GM19395 (cell line): ENCODE data around the gene TNPO2.

ENCODE experiments used
- ATAC-seq: cut with Tn5 transposase; IDR thresholded peaks from one replicate; pipeline ENCODE4 v1.9.1; 2021; ENCODE audit warnings: mild to moderate bottlenecking, moderate library complexity; ENCODE audit not compliant: unreplicated experiment

TNPO2 gene

DNA sequence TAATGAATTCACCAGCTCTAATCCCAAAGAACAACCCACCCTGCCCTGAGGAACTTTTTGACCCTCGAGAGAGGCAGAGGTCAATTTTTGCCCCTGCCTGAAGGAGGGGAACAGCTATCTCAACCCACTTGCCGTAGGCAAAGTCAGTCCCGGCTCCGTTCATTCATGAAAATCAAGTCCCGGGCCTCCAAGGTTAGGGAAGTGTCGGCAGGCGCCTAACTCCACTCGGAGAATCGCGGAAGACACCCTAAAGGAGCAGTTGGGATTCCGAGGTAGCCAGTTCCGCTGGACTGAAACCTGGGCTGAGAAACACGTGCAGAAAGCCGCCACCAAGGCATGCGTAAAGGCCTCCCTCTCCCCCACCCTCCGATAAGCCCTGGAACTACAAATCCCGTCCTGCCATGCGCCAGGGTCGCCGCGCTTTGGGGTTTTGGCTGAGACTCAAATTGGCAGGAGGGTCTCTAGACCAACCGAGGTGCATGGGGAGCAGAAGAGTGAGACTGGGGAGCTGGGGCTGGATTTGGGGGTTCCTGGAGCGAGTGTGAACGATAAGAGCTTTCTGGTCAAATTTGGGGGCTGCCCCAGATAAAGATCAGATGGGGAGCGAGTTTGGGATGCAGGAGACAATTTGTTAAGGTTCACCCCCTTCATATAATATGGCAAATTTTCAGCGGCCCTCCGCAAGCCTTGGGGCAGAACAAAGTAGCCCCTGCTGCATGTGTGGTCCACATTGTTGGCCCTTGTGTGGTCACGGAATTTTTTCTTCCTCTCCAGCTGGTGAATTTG is at the start of gene TNPO2:
TNPO2 (minus strand) TSS at position 292 of the 786 bp plus-strand sequence. CDS start 2,955 bp downstream, outside the sequence.
- no peak for ATAC-seq

DNA sequence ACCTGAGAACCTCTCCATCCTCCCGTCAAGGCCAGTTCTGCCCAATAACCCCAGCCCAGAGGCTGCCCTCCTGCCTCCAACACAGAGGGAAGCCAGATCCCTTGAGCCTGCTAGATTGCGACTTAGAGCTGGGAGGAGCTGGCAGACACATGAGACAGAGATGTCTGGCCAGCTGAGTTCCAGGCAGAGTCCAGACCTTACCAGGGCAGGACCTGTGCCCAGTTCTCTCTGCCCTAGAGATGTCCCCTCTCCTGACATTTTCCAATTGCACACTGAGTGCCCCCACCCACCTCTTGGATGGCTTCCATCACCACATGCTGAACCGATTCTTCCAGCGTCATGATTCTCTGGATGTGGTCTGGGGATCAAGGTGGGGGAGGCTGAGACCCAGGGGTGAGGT is 48.6 kb upstream of the TNPO2 start:
- ATAC-seq = no peak

DNA sequence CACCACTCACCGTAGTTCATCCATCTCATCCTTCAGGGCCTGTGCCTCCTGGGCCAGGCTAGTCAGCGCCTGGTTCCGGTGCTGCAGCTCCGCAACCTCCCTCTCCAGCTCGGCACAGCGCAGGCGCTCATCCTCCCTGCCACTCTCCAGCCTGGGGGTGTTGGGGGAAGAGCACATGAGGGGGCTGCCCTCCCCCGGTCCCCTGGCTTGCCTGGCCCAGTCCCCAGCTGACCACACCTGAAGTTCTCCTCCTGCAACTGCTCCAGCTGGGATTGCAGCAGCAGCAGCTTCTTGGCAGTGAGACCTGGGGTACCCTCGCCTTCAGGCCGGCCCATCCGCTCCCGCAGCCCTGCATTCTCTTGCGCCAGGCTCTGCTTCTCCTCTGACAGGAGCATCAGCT is 47.2 kb upstream of the TNPO2 start:
- ATAC-seq = no peak

DNA sequence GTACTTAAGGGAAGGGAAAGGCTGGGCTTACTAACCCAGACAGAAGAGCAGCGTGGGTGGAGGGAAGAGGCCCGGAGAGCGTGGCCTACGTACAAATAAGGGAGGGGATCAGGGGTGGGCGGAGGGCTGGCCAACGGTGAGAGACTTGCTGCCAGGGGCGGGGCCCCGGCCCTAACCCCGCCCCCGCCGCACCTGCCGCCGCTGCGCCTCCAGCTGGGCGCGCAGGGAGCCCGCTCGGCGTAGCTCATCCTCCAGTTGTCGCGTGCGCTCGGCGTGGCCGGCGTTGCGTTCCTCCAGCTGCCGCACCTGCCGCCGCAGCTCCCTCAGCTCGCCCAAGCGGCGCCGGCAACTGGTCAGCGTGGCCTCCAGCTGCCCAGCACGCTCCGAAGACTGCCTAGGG is 46.0 kb upstream of the TNPO2 start:
- ATAC-seq = no peak

DNA sequence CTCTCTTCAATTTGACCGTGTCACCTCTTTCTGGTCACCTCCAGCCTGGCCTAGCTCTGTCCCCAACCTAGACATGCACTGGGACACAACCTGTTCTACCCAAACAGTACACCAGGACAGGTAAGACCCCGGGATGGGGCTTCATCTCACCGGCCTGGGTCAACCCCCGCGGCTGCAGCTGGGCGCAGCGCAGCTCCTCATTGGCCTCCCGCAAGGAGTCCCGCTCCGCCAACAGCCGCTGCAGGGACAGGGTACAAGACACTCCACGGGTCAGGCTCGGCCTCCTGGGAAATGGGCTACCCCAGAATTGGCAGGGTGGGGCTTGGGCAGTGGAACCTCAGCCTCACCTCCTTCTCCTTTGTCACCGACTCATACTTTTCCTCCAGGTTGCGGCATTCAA is 43.9 kb upstream of the TNPO2 start:
- no peak for ATAC-seq

DNA sequence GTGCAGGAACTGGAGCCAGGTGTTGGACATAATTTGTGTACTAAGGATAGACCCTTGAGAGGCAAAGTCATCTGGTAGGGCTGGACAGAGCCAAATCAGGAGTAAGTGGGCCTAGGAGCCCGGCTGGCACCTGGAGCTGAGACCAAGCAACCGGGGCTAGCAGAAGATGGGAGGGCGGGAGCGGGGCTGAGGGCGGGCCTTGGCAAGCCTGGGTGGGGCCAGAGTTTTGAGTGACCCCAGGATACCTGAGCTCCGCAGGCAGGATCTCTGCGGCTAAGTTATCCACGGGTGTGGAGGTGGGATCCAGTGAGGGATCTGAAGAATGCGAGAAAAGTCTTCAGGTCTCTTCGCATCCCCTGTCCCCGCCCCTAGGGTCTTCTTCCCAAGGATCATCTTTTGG is 43.4 kb upstream of the TNPO2 start:
- ATAC-seq = no peak

DNA sequence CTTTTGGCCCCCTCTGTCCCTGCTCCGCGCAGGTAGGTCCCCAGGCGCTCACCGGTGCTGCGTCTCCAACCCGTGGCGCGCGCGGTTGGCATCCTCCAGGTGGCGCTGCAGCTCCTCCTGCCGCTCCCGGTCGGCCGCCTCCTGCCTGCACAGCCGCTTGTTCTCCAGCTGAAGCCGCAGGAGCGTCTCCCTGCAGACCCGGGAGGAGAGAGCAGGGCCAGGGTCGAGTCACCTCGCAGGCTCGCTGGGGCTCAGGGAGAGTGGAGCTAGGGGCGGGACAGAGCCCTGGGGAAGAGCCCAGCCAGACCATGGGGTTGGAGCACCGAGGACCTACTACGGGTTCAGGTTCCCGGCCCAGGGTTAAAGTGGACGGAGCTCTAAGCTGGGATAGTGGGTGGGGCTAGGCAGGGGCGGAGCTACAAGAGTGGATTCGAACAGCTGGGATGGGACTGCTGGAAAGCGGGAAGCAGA is 42.4 kb upstream of the TNPO2 start:
- ATAC-seq = no peak

DNA sequence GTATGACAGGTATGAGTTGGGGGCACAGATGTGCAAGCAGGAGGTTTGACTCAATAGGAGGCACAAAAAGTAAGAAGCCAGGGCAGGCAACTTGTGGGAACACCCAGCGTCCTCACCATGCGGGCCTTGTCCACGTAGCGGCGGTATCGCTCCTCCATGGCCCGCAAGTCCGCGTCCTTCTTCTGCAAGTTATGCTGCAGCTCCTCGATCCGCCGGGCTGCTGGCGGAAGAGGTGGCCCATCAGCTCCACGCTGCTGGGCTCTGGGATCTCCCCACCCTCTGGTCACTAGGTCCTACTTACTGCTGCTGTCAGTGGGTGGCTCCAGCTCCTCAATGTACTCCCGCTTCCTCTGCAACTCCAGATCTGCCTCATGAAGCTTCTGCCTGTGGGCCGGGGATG is 41.0 kb upstream of the TNPO2 start:
- ATAC-seq = no peak

DNA sequence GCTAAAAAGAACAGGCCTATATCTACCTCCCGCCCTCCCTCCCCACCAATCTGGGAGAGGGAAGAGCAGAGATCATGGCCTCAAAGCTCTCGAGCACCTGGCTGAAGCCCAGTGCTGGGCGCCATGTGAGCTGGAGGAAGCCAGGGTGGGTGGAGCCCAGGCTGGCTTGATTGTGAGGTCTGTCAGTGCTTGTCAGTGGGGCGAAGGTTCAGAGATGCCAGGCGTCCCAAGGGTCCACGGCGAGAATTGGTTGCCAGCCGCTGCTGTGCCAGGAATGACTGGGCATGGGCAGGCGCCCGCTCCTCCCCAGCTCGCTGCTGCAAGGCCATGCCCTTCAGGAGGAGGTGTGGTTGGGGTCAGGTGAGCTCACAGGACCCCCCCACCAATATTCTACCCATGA is 39.4 kb upstream of the TNPO2 start:
- ATAC-seq = no peak

DNA sequence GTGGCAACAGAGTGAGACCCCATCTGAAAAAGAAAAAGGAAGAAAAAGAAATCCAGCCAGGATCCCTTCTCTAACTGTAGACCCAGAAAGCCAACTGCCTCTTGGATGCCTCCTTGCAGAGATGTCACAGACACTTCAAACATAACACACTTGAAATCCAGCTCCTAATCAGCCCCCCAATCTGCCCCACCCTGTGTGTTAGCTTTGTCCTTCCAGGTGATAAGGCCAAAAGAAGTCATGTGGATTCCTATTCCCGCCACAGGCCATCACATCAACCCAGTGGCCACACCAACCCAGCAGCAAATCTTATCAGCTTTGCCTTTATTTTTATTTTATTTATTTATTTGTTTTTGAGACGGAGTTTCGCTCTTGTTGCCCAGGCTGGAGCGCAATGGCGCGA is 36.0 kb upstream of the TNPO2 start:
- ATAC-seq = no peak

DNA sequence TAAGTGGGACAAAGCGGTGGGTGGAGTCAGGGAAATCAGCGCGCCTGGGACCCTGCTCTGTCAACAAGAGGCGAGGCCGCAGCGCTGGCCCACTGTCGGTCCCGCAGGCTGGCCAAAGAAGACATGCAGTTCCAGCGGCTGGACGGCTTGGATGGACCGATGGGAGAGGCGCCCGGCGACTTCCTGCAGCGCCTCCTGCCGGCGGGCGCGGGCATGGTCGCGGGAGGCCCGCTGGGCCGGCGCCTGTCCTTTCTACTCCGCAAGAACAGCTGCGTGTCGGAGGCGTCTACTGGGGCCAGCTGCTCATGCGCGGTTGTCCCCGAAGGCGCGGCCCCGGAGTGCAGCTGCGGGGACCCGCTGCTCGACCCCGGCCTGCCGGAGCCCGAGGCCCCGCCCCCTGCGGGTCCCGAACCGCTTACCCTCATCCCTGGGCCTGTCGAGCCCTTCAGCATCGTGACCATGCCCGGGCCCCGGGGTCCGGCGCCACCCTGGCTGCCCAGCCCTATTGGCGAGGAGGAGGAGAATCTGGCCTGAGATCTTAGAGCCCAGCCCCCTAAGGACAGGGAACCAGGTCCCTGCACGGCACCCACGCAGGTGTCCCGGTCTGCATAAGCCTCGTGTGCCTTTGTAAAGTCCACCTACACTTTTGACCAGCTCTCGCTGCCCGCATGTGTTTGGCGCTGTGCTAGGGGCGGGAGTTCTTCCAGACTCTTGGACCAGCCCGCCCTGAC is 34.0 kb upstream of the TNPO2 start:
- ATAC-seq = no peak

DNA sequence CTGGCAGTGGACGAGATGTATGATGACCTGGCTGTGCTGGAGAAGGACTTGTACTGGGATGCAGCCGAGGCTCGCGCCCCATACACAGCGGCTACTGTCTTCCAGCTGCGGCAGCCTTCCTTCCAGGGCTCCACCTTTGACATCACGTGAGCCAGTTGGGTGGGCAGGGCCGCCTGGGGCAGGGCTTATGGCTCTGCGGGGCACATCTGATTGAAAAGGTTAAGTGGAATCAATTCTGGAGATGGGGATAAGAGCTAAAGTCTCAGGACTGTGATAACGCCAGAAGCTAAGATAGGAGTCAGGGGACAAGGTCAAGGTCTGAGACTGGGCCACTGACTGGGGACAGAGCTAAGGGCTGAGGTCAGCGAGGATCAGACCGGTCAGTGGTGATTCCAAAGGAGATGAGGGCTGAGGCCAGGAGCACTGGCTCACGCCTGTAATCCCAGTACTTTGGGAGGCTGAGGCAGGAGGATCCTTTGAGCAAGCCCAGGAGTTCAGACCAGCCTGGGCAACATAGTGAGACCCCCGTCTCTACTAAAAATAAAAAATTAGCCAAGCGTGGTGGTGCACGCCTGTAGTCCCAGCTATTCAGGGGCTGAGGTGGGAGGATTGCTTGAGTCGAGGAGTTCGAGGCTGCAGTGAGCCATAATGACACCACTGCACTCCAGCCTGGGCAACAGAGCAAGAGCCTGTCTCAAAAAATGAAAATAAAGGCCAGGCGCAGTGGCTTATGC is 32.6 kb upstream of the TNPO2 start:
- no peak for ATAC-seq

DNA sequence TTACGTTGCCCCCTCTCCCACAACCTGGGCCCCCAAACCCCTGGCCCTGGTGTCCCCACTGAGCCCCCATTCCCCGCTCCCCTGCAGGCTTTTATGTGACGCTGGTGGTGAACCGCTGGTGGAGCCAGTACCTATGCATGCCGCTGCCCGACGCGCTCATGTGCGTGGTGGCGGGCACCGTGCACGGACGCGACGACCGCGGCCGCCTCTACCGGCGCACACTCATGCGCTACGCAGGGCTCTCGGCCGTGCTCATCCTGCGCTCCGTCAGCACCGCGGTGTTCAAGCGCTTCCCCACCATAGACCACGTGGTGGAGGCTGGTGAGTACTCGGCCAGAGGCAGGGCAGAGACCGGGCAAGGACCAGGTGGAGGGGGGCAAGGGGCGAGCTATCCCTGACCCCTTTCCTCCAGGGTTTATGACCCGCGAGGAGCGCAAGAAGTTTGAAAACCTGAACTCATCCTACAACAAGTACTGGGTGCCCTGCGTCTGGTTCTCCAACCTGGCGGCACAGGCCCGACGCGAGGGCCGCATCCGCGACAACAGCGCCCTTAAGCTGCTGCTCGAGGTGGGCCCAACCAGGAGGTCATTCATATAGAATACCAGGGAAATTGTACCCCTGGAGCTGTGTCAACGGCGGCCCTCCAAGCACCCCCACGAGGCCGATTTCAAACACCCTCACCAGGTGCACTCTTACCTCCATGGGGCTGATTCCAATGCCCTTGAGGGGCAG is 30.9 kb upstream of the TNPO2 start:
- no peak for ATAC-seq

DNA sequence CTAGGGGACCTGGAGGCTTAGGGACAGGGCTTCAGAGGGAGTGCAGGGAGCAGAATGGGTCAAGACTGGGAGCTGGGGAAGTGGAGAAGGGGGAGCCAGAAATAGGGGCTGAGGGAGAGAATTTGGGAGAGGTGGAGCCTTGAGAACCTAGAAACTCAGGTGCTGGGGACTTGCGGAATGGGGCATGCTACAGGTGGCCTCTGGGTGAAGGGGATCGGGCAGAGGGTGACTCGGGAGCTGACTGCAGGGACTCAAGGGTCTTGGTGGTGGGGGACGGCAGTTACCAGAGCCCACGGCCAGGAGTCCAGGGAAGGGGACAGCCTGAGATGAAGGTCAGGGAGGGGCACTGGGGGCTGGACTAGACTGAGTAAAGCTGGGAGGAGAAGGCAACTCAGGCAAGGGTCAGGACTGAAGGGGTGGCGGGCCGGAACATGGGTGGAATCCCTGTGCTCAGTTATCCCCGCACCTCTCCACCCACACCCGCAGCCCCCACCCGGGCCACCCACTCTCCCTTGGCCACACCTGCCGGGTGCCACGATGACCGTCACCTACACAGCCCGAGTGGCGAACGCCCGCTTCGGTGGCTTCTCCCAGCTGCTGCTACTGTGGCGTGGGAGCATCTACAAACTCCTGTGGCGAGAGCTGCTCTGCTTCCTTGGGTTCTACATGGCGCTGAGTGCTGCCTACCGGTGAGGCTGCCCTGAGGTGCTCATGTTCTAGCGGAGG is 28.5 kb upstream of the TNPO2 start:
- ATAC-seq = no peak

DNA sequence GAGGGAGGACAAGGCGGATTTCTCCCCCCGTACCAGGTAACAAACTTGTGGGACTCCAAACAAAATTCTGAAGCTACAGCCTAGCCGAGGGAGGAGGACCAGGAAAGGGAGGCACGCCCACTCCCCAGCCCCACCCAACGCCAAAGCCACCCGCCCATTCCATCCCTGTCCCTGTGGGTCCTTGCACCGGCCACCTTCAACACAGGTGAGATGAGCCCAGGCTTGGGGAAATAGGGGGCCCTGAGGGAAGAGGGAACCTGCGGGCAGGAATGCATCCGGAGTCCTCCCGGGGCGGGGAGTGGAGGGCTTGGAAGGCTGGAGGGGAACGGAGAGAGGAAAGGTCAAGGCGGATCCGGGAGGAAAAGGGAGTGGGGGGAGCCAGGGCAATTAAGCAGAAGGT is 27.9 kb upstream of the TNPO2 start, which contains the start of gene BEST2:
BEST2 (plus strand) TSS at position 157 of the 400 bp plus-strand sequence. CDS start 802 bp downstream, outside the sequence.
- ATAC-seq = no peak

DNA sequence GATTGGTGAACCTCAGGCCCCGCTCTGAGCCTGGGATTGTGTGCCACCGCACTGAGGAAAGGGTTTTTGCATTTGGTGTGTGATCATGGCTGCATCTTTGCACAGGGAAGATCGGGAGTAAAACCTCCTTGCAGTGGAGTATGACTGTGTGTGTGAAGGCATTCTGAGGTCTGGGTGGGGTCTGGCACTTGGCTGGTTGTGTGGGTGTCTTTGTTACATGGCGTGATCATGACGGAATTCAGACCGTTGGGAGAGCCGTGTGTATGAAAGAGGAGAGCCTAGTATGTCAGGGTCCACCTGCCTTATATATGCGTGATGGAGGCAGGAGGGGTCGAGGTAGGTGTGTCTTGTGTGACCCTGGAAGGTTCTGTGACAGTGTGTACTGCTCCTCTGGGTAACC is 27.1 kb upstream of the TNPO2 start:
- ATAC-seq = no peak

DNA sequence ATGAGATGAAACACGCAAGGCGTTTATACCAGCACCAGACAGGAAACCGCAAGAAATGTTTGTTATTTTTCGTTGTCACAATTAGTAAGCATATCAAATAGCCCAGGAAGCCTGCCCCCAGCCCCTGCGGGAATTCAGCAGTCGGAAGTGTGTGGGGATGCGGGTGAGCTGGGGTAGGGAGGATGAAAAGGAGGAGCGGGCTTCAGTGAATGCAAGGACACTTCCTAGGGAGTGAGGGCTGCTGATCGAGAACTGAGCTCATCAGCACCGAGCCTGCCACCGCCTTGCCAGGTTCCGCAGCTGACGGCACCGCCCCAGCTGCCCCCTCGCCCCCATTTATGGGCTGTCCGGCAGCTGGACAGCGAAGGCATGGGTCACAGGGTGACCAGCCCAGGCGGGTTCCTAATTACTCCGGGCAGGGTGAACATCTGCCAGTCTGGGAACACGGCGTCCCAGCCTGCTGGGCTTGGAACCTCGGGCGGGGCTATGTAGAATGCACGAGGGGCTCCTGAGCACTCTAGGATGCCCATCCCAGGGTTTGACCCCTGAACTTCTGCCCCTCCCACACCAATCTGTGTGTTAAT is 26.3 kb upstream of the TNPO2 start:
- ATAC-seq = no peak

DNA sequence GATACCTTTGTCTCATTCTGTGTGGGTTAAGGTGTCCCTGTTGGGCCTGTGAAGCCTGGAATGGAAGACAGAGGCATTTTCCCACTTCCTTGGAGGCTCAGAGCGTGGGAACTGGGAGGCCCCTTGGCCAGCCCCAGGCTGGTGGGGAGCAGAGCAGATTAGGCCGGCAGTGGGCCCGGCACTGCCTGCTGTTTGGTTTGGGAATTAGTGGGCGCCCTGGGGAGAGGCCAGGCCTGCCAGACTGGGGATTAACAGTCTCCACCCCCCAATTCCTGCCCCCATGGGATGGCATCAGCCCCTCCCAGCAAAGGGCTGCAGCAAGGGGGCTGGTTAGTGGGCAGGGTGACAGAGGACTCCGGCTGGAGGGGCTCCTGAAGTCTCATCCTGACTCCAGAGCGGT is 24.8 kb upstream of the TNPO2 start:
- no peak for ATAC-seq

DNA sequence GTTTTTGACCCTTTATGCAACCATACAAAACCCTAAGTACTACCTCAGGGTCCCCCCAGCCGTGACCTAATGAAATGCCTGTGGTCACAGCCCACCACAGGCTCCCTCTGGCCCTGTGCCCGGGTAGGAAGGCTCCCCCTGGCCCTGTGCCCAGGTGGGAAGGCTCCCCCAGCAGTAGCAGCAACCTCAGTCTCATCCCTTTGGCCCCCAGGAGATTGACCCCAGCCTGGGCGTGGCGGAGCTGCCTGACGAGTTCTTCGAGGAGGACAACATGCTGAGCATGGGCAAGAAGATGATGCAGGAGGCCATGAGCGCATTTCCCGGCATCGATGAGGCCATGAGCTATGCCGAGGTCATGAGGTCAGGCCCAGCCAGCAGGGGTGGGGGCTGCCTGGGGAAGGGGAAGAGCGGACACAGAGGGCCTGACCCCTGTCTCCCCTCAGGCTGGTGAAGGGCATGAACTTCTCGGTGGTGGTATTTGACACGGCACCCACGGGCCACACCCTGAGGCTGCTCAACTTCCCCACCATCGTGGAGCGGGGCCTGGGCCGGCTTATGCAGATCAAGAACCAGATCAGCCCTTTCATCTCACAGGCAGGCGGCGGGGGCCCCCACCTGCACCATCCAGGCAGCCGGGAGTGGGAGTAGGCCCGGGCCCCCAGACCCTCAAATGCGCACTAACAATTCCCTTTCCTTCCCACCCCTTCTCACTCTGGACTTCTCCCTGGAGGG is 21.6 kb upstream of the TNPO2 start:
- no peak for ATAC-seq
